Measurements from ENCODE around the gene PGLYRP1.

PGLYRP1 gene

DNA sequence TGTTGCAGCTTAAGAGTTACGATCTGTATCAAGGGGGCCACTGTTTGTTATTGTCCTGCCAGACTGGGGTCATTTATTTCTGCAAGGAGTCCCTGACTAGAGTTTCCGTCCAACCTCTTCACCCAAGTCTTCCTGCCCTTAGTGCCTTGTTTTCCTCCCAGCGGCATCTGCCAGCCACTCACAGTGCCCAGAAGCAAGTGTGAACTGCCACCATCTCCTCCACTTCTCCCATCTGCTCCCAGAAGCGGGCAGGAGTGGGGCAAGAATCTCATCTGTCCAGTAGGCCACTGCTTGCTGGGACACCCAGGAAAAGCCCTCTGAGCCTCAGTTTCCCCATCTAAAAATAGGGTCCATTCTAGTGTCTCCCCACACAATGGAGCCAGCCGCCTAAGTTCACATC lies 53.2 kb downstream of the PGLYRP1 start:
- DNase-seq (ENCODE audit: low read depth in 3 of 3): no peak
